ENCODE results near the gene EVA1A. TPM values are rescaled to one million over a fixed set of nuclear protein-coding genes. Genes with fewer than 3 reads are reported as not detected.
A peak's percentile ranks its signal among the peaks of the same experiment; 100 is the strongest.

Gene EVA1A
- total RNA-seq, 8 experiments from 2014 or later: 0.36 to 9.0 (median 3.8) TPM

GRCh38 chr2:75465317-75465984, 95.3 kb downstream of the EVA1A start:
- 0 to 100% (median 78%) methylated on average over 1 of the region's 1 CpG; no CpG with 5 or more reads in 3 of the 10 experiments for WGBS, 10 experiments
- peak in 3 of 8 experiments; percentile 30 to 71 (median 35) for ATAC-seq (replicated peaks in 6 of 8)
- no peak overlapping the region for H3K4me3 ChIP-seq
- H3K4me1 ChIP-seq (replicated peaks in 1 of 2): peaks cover 4 to 11% of the 10 kb centered on the region in 2 donors
- in situ Hi-C loops (cut with MboI; ENCODE audit: low pct_unique_long_range_greater_than_20kb in 2 of 9, low sequenced_read_pairs in 9 of 9, unreplicated experiment in 9 of 9): loop anchor here in 5 of 9 experiments (5.0 to 25.0 kb wide), 3 partner anchors 142 to 149 kb away; no protein-coding TSS in a partner anchor
- H3K27ac ChIP-seq: no peak overlapping the region

- Histone ChIP-seq H3K4me1 (replicated peaks in 1 of 2) (peaks cover 4 to 11% of the 10 kb centered on the region in 2 donors), H3K27ac (no peak overlapping the region), H3K4me3 (no peak overlapping the region)
- ATAC-seq (replicated peaks in 6 of 8): peak in 4 of 8 experiments; percentile 57 to 76 (median 74)
- in situ Hi-C loops (cut with MboI; ENCODE audit: low pct_unique_long_range_greater_than_20kb in 2 of 9, low sequenced_read_pairs in 9 of 9, unreplicated experiment in 9 of 9): loop anchor here in 4 of 9 experiments (10.0 to 25.0 kb wide), 2 partner anchors 148 to 150 kb away; no protein-coding TSS in a partner anchor
- 0 to 75% (median 30%) methylated on average over 1 to 4 of the region's 4 CpGs; no CpG with 5 or more reads in 1 of the 10 experiments for WGBS, 10 experiments
Measured at GRCh38 chr2:75464348-75464946, 96.3 kb downstream of the EVA1A start.

- WGBS, 10 experiments: 0 to 73% (median 41%) methylated on average over 1 to 4 of the region's 4 CpGs
- Histone ChIP-seq H3K4me3 (no peak overlapping the region), H3K27ac (no peak overlapping the region), H3K4me1 (replicated peaks in 1 of 2) (peaks cover 4 to 11% of the 10 kb centered on the region in 2 donors)
- in situ Hi-C loops (cut with MboI; ENCODE audit: low pct_unique_long_range_greater_than_20kb in 2 of 9, low sequenced_read_pairs in 9 of 9, unreplicated experiment in 9 of 9): loop anchor here in 4 of 9 experiments (10.0 to 25.0 kb wide), 2 partner anchors 150 to 152 kb away; no protein-coding TSS in a partner anchor
- ATAC-seq (replicated peaks in 6 of 8): no peak
Measured at GRCh38 chr2:75462721-75463120, 98.0 kb downstream of the EVA1A start.

DNA sequence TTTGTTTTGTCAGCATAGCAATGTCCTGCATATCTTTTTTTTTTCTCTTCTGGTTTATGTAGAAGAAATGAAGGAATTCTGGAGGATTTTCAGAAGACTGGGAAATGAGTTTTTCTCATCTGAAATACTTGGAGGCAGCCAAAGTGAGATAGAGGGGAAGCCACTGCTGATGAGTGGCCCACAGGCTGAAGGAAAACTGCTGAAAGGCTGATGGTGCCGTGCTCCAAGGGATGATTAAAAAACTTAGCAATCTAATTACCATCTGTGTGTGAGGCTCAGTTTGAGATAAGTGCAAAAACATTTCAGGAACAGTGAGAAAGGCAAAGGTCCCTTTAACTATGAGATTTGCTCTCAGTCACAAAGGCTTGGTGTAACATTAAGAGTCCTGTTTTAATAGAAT, 98.5 kb downstream of the EVA1A start:
- H3K4me1 ChIP-seq (replicated peaks in 1 of 2): peaks cover 7 to 11% of the 10 kb centered on the region in 2 donors
- no peak overlapping the region for H3K4me3 ChIP-seq
- WGBS, 10 experiments: 31 to 91% (median 50%) methylated on average over 1 of the region's 1 CpG; no CpG with 5 or more reads in 3 of the 10 experiments
- in situ Hi-C loops (cut with MboI; ENCODE audit: low pct_unique_long_range_greater_than_20kb in 2 of 9, low sequenced_read_pairs in 9 of 9, unreplicated experiment in 9 of 9): loop anchor here in 4 of 9 experiments (10.0 to 25.0 kb wide), 2 partner anchors 150 to 153 kb away; no protein-coding TSS in a partner anchor
- ATAC-seq (replicated peaks in 6 of 8): no peak
- no peak overlapping the region for H3K27ac ChIP-seq

DNA sequence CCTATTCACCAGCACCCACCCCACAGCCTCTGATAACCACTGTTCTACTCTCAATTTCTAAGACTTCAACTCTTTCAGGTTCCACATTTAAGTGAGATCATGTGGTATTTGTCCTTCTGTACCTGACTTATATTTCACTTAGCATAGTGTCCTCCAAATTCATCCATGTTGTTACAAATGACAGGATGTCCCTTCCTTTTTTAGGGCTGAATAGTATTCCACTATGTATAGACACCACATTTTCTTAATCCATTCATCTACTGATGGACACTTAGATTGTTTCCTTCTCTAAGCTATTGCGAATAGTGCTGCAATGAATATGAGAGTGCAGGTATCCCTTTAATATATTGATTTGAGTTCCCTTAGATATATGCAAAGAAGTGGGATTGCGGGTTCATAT, 100.1 kb downstream of the EVA1A start:
- Histone ChIP-seq H3K4me3 (no peak overlapping the region), H3K27ac (no peak overlapping the region), H3K4me1 (replicated peaks in 1 of 2) (peaks cover 7 to 11% of the 10 kb centered on the region in 2 donors)
- WGBS, 10 experiments: 65 to 100% (median 94%) methylated on average over 1 to 2 of the region's 2 CpGs; no CpG with 5 or more reads in 1 of the 10 experiments
- no peak for ATAC-seq (replicated peaks in 6 of 8)
- in situ Hi-C loops (cut with MboI; ENCODE audit: low pct_unique_long_range_greater_than_20kb in 2 of 9, low sequenced_read_pairs in 9 of 9, unreplicated experiment in 9 of 9): loop anchor here in 4 of 9 experiments (10.0 to 25.0 kb wide), 2 partner anchors 152 to 154 kb away; no protein-coding TSS in a partner anchor

- peak in 1 of 8 experiments; percentile 91 for ATAC-seq (replicated peaks in 6 of 8)
- H3K27ac ChIP-seq: no peak overlapping the region
- H3K4me1 ChIP-seq (replicated peaks in 1 of 2): peaks cover 7 to 17% of the 10 kb centered on the region in 2 donors
- WGBS, 10 experiments: 0 to 100% (median 70%) methylated on average over 1 to 7 of the region's 14 CpGs; no CpG with 5 or more reads in 2 of the 10 experiments
- H3K4me3 ChIP-seq: no peak overlapping the region
- in situ Hi-C loops (cut with MboI; ENCODE audit: low pct_unique_long_range_greater_than_20kb in 2 of 9, low sequenced_read_pairs in 9 of 9, unreplicated experiment in 9 of 9): loop anchor here in 4 of 9 experiments (10.0 to 25.0 kb wide), 2 partner anchors 153 to 155 kb away; no protein-coding TSS in a partner anchor
Measured at GRCh38 chr2:75459565-75460310, 101.0 kb downstream of the EVA1A start.

DNA sequence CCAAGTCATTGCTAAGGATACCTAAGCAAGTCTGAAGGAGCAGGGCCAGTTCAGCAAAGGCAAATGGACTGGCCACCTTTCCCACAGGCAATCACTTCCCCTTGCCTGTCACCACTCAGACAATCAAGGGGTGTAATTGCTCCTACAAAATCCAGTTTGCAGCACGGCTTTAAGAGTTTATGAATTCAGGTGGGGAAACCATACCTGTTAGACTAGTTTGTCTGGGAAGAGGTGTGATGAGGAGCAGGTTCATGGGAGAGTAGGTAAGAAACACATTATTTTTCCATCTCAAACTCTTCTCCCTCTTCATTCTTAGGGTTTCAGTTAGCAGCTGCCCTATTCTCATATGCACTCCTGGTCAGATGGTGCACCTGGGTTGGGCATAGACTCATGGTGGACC, 102.5 kb downstream of the EVA1A start:
- 33 to 100% (median 100%) methylated on average over 1 of the region's 1 CpG; no CpG with 5 or more reads in 6 of the 10 experiments for WGBS, 10 experiments
- H3K4me1 ChIP-seq (replicated peaks in 1 of 2): peaks cover 18 to 28% of the 10 kb centered on the region in 2 donors
- H3K4me3 ChIP-seq: no peak overlapping the region
- in situ Hi-C loops (cut with MboI; ENCODE audit: low pct_unique_long_range_greater_than_20kb in 2 of 9, low sequenced_read_pairs in 9 of 9, unreplicated experiment in 9 of 9): loop anchor here in 2 of 9 experiments (25.0 kb wide), 1 partner anchor 154 kb away; no protein-coding TSS in a partner anchor
- H3K27ac ChIP-seq: no peak overlapping the region
- no peak for ATAC-seq (replicated peaks in 6 of 8)

DNA sequence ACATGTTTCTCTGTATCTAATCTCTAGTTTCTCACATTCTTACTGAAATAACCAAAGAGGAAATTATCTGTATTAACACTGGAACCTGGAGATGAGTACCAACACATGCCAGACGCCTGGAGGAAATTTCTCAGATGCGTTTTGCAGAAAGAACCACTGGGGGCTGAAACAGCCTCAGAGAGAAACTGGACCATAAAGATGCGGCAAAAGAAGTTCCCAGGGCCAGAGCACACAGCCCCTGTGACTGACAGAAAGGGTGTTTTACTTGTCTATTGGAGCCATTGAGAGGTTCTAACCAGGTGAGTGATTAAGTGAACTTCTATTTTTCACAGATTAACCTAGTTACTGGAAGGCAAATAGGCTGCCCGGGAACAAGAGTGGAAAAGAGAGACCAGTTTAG, 103.9 kb downstream of the EVA1A start:
- no peak for ATAC-seq (replicated peaks in 6 of 8)
- in situ Hi-C loops (cut with MboI; ENCODE audit: low pct_unique_long_range_greater_than_20kb in 2 of 9, low sequenced_read_pairs in 9 of 9, unreplicated experiment in 9 of 9): loop anchor here in 2 of 9 experiments (25.0 kb wide), 1 partner anchor 155 kb away; no protein-coding TSS in a partner anchor
- H3K27ac ChIP-seq: no peak overlapping the region
- no peak overlapping the region for H3K4me3 ChIP-seq
- H3K4me1 ChIP-seq (replicated peaks in 1 of 2): peaks cover 17 to 25% of the 10 kb centered on the region in 2 donors
- whole genome bisulfite sequencing, 10 experiments: 67 to 100% (median 84%) methylated on average over 1 to 4 of the region's 4 CpGs

GRCh38 chr2:75456111-75456510, 104.6 kb downstream of the EVA1A start:
- 71 to 100% (median 100%) methylated on average over 1 to 2 of the region's 3 CpGs; no CpG with 5 or more reads in 5 of the 10 experiments for WGBS, 10 experiments

GRCh38 chr2:75454241-75454620, 106.5 kb downstream of the EVA1A start:
- H3K27ac ChIP-seq: no peak overlapping the region
- no peak for ATAC-seq (replicated peaks in 6 of 8)
- H3K4me3 ChIP-seq: no peak overlapping the region
- in situ Hi-C loops (cut with MboI; ENCODE audit: low pct_unique_long_range_greater_than_20kb in 2 of 9, low sequenced_read_pairs in 9 of 9, unreplicated experiment in 9 of 9): loop anchor here in 2 of 9 experiments (25.0 kb wide), 1 partner anchor 158 kb away; no protein-coding TSS in a partner anchor
- peaks cover 17 to 23% of the 10 kb centered on the region in 2 donors for H3K4me1 ChIP-seq (replicated peaks in 1 of 2)
- WGBS, 10 experiments: 0 to 92% (median 39%) methylated on average over 1 to 2 of the region's 2 CpGs; no CpG with 5 or more reads in 1 of the 10 experiments

More at GRCh38 chr2:75456111-75456510, 104.6 kb downstream of the EVA1A start:
- Histone ChIP-seq H3K27ac (no peak overlapping the region), H3K4me1 (replicated peaks in 1 of 2) (peaks cover 17 to 23% of the 10 kb centered on the region in 2 donors), H3K4me3 (no peak overlapping the region)
- ATAC-seq (replicated peaks in 6 of 8): no peak
- in situ Hi-C loops (cut with MboI; ENCODE audit: low pct_unique_long_range_greater_than_20kb in 2 of 9, low sequenced_read_pairs in 9 of 9, unreplicated experiment in 9 of 9): loop anchor here in 2 of 9 experiments (25.0 kb wide), 1 partner anchor 156 kb away; no protein-coding TSS in a partner anchor

DNA sequence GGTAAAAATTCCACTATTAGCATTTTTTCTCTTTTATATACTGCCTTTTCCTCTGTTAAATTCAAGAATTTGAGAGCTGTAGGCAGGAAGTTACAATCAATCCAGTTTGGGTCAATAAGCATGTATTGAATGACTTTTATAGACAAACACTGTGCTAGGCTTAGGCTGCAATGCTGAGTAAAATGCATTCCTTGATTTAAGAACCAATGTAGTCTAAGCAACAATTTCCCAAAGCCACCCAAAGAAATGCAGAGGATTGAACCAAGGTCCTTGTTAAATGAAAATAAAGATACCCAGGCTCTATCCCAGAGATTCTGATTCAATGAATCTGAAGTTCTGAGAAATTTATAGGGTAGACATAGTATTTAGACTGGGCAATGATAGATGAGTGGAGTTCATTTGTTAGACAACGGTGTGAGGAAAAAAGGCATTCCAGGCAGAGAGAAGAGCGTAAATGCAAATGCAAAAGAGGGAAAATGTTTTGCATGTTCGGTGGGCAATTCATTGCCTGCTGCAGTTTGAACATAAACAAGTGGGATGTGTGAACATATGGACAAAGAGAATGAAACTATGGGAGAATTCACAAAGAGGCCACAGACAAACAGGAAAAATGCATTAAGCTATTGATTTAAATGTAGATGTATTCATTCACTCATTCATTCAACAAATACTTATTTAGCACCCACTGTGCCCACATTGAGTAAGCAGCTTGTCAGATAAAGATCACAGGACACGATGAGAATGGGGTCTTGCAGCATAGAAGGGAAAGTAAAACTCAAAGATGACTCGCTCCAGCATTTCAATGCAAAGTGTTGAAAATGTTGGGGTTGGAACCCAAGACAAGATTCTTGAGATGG, 107.1 kb downstream of the EVA1A start:
- in situ Hi-C loops (cut with MboI; ENCODE audit: low pct_unique_long_range_greater_than_20kb in 2 of 9, low sequenced_read_pairs in 9 of 9, unreplicated experiment in 9 of 9): loop anchor here in 2 of 9 experiments (25.0 kb wide), 1 partner anchor 159 kb away; no protein-coding TSS in a partner anchor
- 6 to 57% (median 19%) methylated on average over 3 to 5 of the region's 5 CpGs for WGBS, 10 experiments
- Histone ChIP-seq H3K4me3 (no peak overlapping the region), H3K4me1 (replicated peaks in 1 of 2) (peaks cover 17 to 23% of the 10 kb centered on the region in 2 donors), H3K27ac (no peak overlapping the region)
- ATAC-seq (replicated peaks in 6 of 8): peak in 5 of 8 experiments; percentile 84 to 91 (median 87)
